ENCODE results near the gene SZT2.

The SZT2 gene

GRCh38 chr1:43389326-43390313 is at the start of gene SZT2, which contains the start of gene MED8:
Gene SZT2, plus strand, starts transcription at chr1:43389899. Its CDS starts 70 bp downstream, at chr1:43389969.
Gene MED8, minus strand, starts transcription at chr1:43389800. Its CDS starts 36 bp downstream, at chr1:43389764.
- Histone ChIP-seq H3K79me2 (ENCODE audit: control insufficient read depth, low read length) (peaks cover 47% of the 10 kb centered on the region), H3K4me3 (ENCODE audit: low read length) (peak within 1 kb of the TSS; percentile 93), H4K20me1 (ENCODE audit: control insufficient read depth, insufficient read depth, low read depth, low read length) (no peaks in the 10 kb centered on the region), H3K9me3 (ENCODE audit: control insufficient read depth, insufficient read depth, low read length) (no peaks in the 10 kb centered on the region), H3K36me3 (ENCODE audit: control insufficient read depth, low read length) (peaks cover 38% of the 10 kb centered on the region), H3F3A (ENCODE audit: control insufficient read depth, insufficient read depth) (no peaks in the 10 kb centered on the region), H3K9me2 (replicated peaks; ENCODE audit: control insufficient read depth, low read length) (no peaks in the 10 kb centered on the region), H3K27me3 (ENCODE audit: control insufficient read depth, low read length) (no peaks in the 10 kb centered on the region), H3K4me2 (ENCODE audit: low read length) (peak within 1 kb of the TSS; percentile 75), H3K27ac (ENCODE audit: low read depth, low read length) (peak within 1 kb of the TSS; percentile 18; the same call in 1 of the 2 replicates), H3K4me1 (ENCODE audit: control insufficient read depth, low read length) (peaks cover 21% of the 10 kb centered on the region)
- no peak for TF ChIP-seq CTCF (IDR thresholded peaks at IDR 0.05; ENCODE audit: low read depth, low read length, poor library complexity, severe bottlenecking)
- TF ChIP-seq EZH2phosphoT487 (IDR thresholded peaks at IDR 0.05; ENCODE audit: borderline replicate concordance, low read length) = no peak

- Histone ChIP-seq H3K27ac (ENCODE audit: low read depth, low read length) (no peak overlapping the region), H3K4me3 (ENCODE audit: low read length) (no peak overlapping the region), H4K20me1 (ENCODE audit: control insufficient read depth, insufficient read depth, low read depth, low read length) (no peaks in the 10 kb centered on the region), H3K36me3 (ENCODE audit: control insufficient read depth, low read length) (no peaks in the 10 kb centered on the region), H3K4me2 (ENCODE audit: low read length) (no peak overlapping the region), H3K4me1 (ENCODE audit: control insufficient read depth, low read length) (no peaks in the 10 kb centered on the region), H3K9me3 (ENCODE audit: control insufficient read depth, insufficient read depth, low read length) (no peaks in the 10 kb centered on the region), H3K79me2 (ENCODE audit: control insufficient read depth, low read length) (no peaks in the 10 kb centered on the region), H3F3A (ENCODE audit: control insufficient read depth, insufficient read depth) (no peaks in the 10 kb centered on the region), H3K27me3 (ENCODE audit: control insufficient read depth, low read length) (peaks cover 2% of the 10 kb centered on the region; the same call in 1 of the 2 replicates), H3K9me2 (replicated peaks; ENCODE audit: control insufficient read depth, low read length) (no peaks in the 10 kb centered on the region)
- TF ChIP-seq EZH2phosphoT487 (IDR thresholded peaks at IDR 0.05; ENCODE audit: borderline replicate concordance, low read length) = no peak
Measured at GRCh38 chr1:43340559-43340958, 49.1 kb upstream of the SZT2 start.

DNA sequence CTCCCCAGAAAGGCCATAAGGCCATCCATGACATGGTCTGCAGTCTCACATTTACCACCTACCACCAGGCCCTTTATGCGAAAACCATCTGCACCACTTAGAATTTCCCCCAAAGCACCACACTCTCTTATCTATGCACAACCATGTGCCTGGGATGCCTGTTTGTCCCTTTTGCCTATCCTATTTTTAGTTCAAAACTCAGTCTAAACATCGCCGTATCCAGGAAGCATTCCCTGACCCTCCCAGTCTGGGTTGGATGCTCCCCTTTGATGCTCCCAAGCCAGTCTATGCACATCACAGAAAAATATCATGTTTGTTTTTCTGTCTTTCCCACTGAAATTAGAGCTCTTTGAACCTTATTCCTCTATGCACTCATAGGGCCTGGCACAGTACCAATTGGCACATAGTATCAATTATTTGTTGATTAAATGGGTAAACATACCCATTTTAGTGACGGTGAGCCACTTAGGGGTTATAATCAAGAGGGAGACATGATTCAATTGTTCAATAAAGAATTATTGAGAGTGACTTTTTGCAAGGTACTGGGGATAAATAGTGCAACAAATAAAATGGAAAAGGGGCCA is 45.3 kb upstream of the SZT2 start:
- H3K79me2 ChIP-seq (ENCODE audit: control insufficient read depth, low read length) = no peaks in the 10 kb centered on the region
- H3K9me3 ChIP-seq (ENCODE audit: control insufficient read depth, insufficient read depth, low read length) = no peaks in the 10 kb centered on the region
- no peak overlapping the region for H3K4me2 ChIP-seq (ENCODE audit: low read length)
- H3K36me3 ChIP-seq (ENCODE audit: control insufficient read depth, low read length) = no peaks in the 10 kb centered on the region
- no peak for TF ChIP-seq CTCF (IDR thresholded peaks at IDR 0.05; ENCODE audit: low read depth, low read length, poor library complexity, severe bottlenecking)
- TF ChIP-seq EZH2phosphoT487 (IDR thresholded peaks at IDR 0.05; ENCODE audit: borderline replicate concordance, low read length) = no peak
- no peak overlapping the region for H3K27ac ChIP-seq (ENCODE audit: low read depth, low read length)
- H3K4me1 ChIP-seq (ENCODE audit: control insufficient read depth, low read length) = no peaks in the 10 kb centered on the region
- peaks cover 6% of the 10 kb centered on the region; the same call in 1 of the 2 replicates for H3K27me3 ChIP-seq (ENCODE audit: control insufficient read depth, low read length)
- H3K9me2 ChIP-seq (replicated peaks; ENCODE audit: control insufficient read depth, low read length) = no peaks in the 10 kb centered on the region
- no peak overlapping the region for H3K4me3 ChIP-seq (ENCODE audit: low read length)
- no peaks in the 10 kb centered on the region for H4K20me1 ChIP-seq (ENCODE audit: control insufficient read depth, insufficient read depth, low read depth, low read length)
- H3F3A ChIP-seq (ENCODE audit: control insufficient read depth, insufficient read depth) = no peaks in the 10 kb centered on the region

Measured in DOHH2 (cell line).